CD14-positive monocyte (primary cell): ENCODE data around the gene URI1. TPM values are rescaled to one million over a fixed set of nuclear protein-coding genes. Genes with fewer than 3 reads are reported as not detected.

Experiments
- DNase-seq, 3 donors: peaks; one replicate each; pipeline ENCODE4 v3.0.0-alpha.2; 2011 to 2022
- H2AFZ ChIP-seq: 2 replicates; pipeline ENCODE4 v1.6.0; 2012; ENCODE audit warnings: mild to moderate bottlenecking, low read depth, low read length, inconsistent platforms; ENCODE audit not compliant: insufficient read depth, poor library complexity, severe bottlenecking
- H3K27ac ChIP-seq, 2 donors: 1 replicate in 1 of 2; 2 replicates in 1 of 2; pipeline ENCODE4 v1.5.1; 2012 to 2013; ENCODE audit warnings: low read length in 2 of 2, control low read depth in 1 of 2, inconsistent platforms in 1 of 2, low read depth in 1 of 2, mild to moderate bottlenecking in 1 of 2
- H3K27me3 ChIP-seq, 2 donors: one replicate each; pipeline versions ENCODE4 v1.6.0 to v1.6.1; 2011 to 2013; ENCODE audit warnings: low read length in 2 of 2; ENCODE audit not compliant: control insufficient read depth in 2 of 2, insufficient read depth in 2 of 2
- H3K36me3 ChIP-seq, 2 donors: replicated peaks in 1 of 2; 1 replicate in 1 of 2; 2 replicates in 1 of 2; pipeline versions ENCODE4 v1.5.1 to v1.6.1; 2012 to 2013; ENCODE audit warnings: low read length in 2 of 2, control low read depth in 1 of 2, inconsistent platforms in 1 of 2, mild to moderate bottlenecking in 1 of 2; ENCODE audit not compliant: insufficient read depth in 2 of 2, control insufficient read depth in 1 of 2
- H3K4me1 ChIP-seq, 2 donors: 1 replicate in 1 of 2; 2 replicates in 1 of 2; pipeline versions ENCODE4 v1.5.1 to v1.6.1; 2012 to 2013; ENCODE audit warnings: low read length in 2 of 2, control low read depth in 1 of 2, inconsistent platforms in 1 of 2, mild to moderate bottlenecking in 1 of 2, moderate library complexity in 1 of 2; ENCODE audit not compliant: insufficient read depth in 2 of 2, control insufficient read depth in 1 of 2
- H3K4me2 ChIP-seq: replicated peaks from 2 replicates; pipeline ENCODE3; 2012; ENCODE audit warnings: low read length, moderate library complexity, mild to moderate bottlenecking; ENCODE audit not compliant: poor library complexity, severe bottlenecking; ENCODE audit errors: extremely low read depth
- H3K4me3 ChIP-seq, 3 experiments: fragments of 200-600 bp in 1 of 3; sonication (generic) in 1 of 3; replicated peaks in 1 of 3; 1 replicate in 2 of 3; 2 replicates in 1 of 3; pipeline ENCODE4 v1.5.1; 2011 to 2013; ENCODE audit warnings: low read length in 3 of 3, mild to moderate bottlenecking in 3 of 3, control low read depth in 2 of 3, low read depth in 2 of 3, inconsistent platforms in 1 of 3, moderate library complexity in 1 of 3
- H3K79me2 ChIP-seq: 2 replicates; pipeline ENCODE4 v1.6.0; 2012; ENCODE audit warnings: mild to moderate bottlenecking, control low read depth, inconsistent platforms, low read length, moderate library complexity; ENCODE audit not compliant: insufficient read depth
- H3K9ac ChIP-seq: 2 replicates; pipeline ENCODE4 v1.6.0; 2017; ENCODE audit warnings: low read length, mild to moderate bottlenecking; ENCODE audit not compliant: insufficient read depth, poor library complexity, severe bottlenecking
- H3K9me3 ChIP-seq, 2 donors: replicated peaks in 1 of 2; 1 replicate in 1 of 2; 2 replicates in 1 of 2; pipeline versions ENCODE4 v1.5.1 to v1.6.1; 2012 to 2013; ENCODE audit warnings: low read length in 2 of 2, control low read depth in 1 of 2; ENCODE audit not compliant: control insufficient read depth in 1 of 2, insufficient read depth in 1 of 2
- H4K20me1 ChIP-seq: 2 replicates; pipeline ENCODE4 v1.6.0; 2012; ENCODE audit warnings: mild to moderate bottlenecking, low read length, control low read depth, moderate library complexity; ENCODE audit not compliant: insufficient read depth
- H3K27ac Mint-ChIP-seq, 7 donors: one replicate each; pipeline ENCODE4 v1.8.0; 2020; ENCODE audit warnings: mild to moderate bottlenecking in 7 of 7, mixed read lengths in 7 of 7, moderate library complexity in 6 of 7, inconsistent platforms in 2 of 7
- H3K27me3 Mint-ChIP-seq, 3 donors: one replicate each; pipeline ENCODE4 v1.8.0; 2021 to 2022; ENCODE audit warnings: low read depth in 3 of 3, mild to moderate bottlenecking in 3 of 3, mixed read lengths in 3 of 3, moderate library complexity in 3 of 3, inconsistent platforms in 1 of 3
- H3K36me3 Mint-ChIP-seq, 2 donors: one replicate each; pipeline ENCODE4 v1.8.0; 2020; ENCODE audit warnings: mixed read lengths in 2 of 2, inconsistent platforms in 1 of 2, mild to moderate bottlenecking in 1 of 2
- H3K4me1 Mint-ChIP-seq: one replicate; pipeline ENCODE4 v1.8.0; 2020; ENCODE audit warnings: mild to moderate bottlenecking, mixed read lengths
- H3K4me3 Mint-ChIP-seq, 2 donors: one replicate each; pipeline ENCODE4 v1.8.0; 2020; ENCODE audit warnings: mild to moderate bottlenecking in 2 of 2, mixed read lengths in 2 of 2, moderate library complexity in 1 of 2
- H3K9me3 Mint-ChIP-seq, 7 donors: one replicate each; pipeline ENCODE4 v1.8.0; 2020 to 2022; ENCODE audit warnings: mixed read lengths in 7 of 7, mild to moderate bottlenecking in 6 of 7, moderate library complexity in 6 of 7, inconsistent platforms in 2 of 7
- CTCF ChIP-seq: fragments of 200-600 bp; IDR thresholded peaks from one replicate; pipeline ENCODE4 v1.8.0; 2022; ENCODE audit warnings: antibody characterized with exemption, mild to moderate bottlenecking
- WGBS: methylation state at CpG from one replicate; pipeline ENCODE4 v1.1.5; 2013; ENCODE audit warnings: missing lambda C conversion rate; ENCODE audit not compliant: insufficient coverage; 5-methylcytosine and 5-hydroxymethylcytosine counted together
- intact Hi-C, 2 donors: fragments of 100-400 bp; cut with micrococcal nuclease; formaldehyde crosslinking; loops; one replicate each; pipeline versions ENCODE4 v1.15.0 to v1.15.1; 2023
- polyA plus RNA-seq, 3 donors: library from polyadenylated mRNA; depleted of rRNA in 1 of 3; unstranded in 2 of 3; stranded (reverse) in 1 of 3; fragments of 300-500 nt in 2 of 3; fragments of >200 nt in 1 of 3; fragmentation: Illumina TruSeq in 2 of 3; gene quantifications; 1 replicate in 2 of 3; 2 replicates in 1 of 3; pipeline ENCODE4 v1.2.3, GENCODE V29; 2012 to 2021

URI1 gene
- polyA plus RNA-seq, 3 donors, result 5.3 to 19.3 (median 9.7) TPM

- H3K4me3 ChIP-seq, result no peak overlapping the region
- Mint-ChIP-seq H3K4me1 (peaks cover 4% of the 10 kb centered on the region), H3K36me3 (peaks cover 36 to 48% of the 10 kb centered on the region in 2 donors), H3K9me3 (no peaks in the 10 kb centered on the region), H3K27ac (no peak overlapping the region), H3K27me3 (no peaks in the 10 kb centered on the region), H3K4me3 (no peak overlapping the region)
- TF ChIP-seq CTCF, result no peak
- peaks cover 39 to 62% of the 10 kb centered on the region in 2 donors for H3K36me3 ChIP-seq
- H3K27ac ChIP-seq, result no peak overlapping the region
- H3K27me3 ChIP-seq, result no peaks in the 10 kb centered on the region
- H3K4me2 ChIP-seq, result no peak overlapping the region
- intact Hi-C loops, result no loop called here
- peaks cover 4% of the 10 kb centered on the region for H4K20me1 ChIP-seq
- no peaks in the 10 kb centered on the region for H3K4me1 ChIP-seq
- no peak overlapping the region for H3K9ac ChIP-seq
- no peaks in the 10 kb centered on the region for H3K9me3 ChIP-seq
- H3K79me2 ChIP-seq, result peaks cover 11% of the 10 kb centered on the region
- H2AFZ ChIP-seq, result no peak overlapping the region
- no peak for DNase-seq
- WGBS, result no CpG with 5 or more reads among the region's 4 CpGs
Observed at GRCh38 chr19:30006207-30006606, 64.2 kb downstream of the URI1 start.

- DNase-seq, result no peak
- Mint-ChIP-seq H3K4me3 (no peak overlapping the region), H3K27me3 (no peaks in the 10 kb centered on the region), H3K4me1 (no peaks in the 10 kb centered on the region), H3K36me3 (peaks cover 42 to 61% of the 10 kb centered on the region in 2 donors), H3K27ac (peak overlapping the region in 1 of 7 donors; percentile 30), H3K9me3 (no peaks in the 10 kb centered on the region)
- no peak for TF ChIP-seq CTCF
- no peaks in the 10 kb centered on the region for H3K27me3 ChIP-seq
- H3K4me3 ChIP-seq, result no peak overlapping the region
- no peak overlapping the region for H3K4me2 ChIP-seq
- no peaks in the 10 kb centered on the region for H3K4me1 ChIP-seq
- H3K27ac ChIP-seq, result no peak overlapping the region
- peaks cover 4% of the 10 kb centered on the region for H4K20me1 ChIP-seq
- H3K79me2 ChIP-seq, result peaks cover 6% of the 10 kb centered on the region
- no peak overlapping the region for H2AFZ ChIP-seq
- peaks cover 54 to 81% of the 10 kb centered on the region in 2 donors for H3K36me3 ChIP-seq
- no CpG with 5 or more reads among the region's 2 CpGs for WGBS
- no peaks in the 10 kb centered on the region for H3K9me3 ChIP-seq
- no peak overlapping the region for H3K9ac ChIP-seq
- intact Hi-C loops, result no loop called here
Observed at GRCh38 chr19:30008169-30008568, 66.1 kb downstream of the URI1 start.
